Natural killer cell treated with Interleukin-12 subunit alpha and Interleukin-12 subunit beta and Interleukin-15 and Interleukin-18, amount 100 ng/mL, for 72 hours (primary cell): Measurements from ENCODE around the gene EIF4G3. TPM values are rescaled to one million over a fixed set of nuclear protein-coding genes. Genes with fewer than 3 reads are reported as not detected.

Experiments used
- ATAC-seq, 2 donors: fragments of 150-1000 bp; cut with Tn5 transposase in 1 of 2; sonication (Bioruptor Pico), chemical (Tn5 transposase) in 1 of 2; 2 replicates each; pipeline ENCODE4 v1.10.0; 2021
- DNase-seq: peaks from one replicate; pipeline ENCODE4 v3.0.0; 2022; ENCODE audit warnings: low spot score
- H3K27ac Mint-ChIP-seq, 2 donors: 1 replicate in 1 of 2; 2 replicates in 1 of 2; pipeline ENCODE4 v1.8.0; 2022; ENCODE audit warnings: mixed read lengths in 2 of 2, mild to moderate bottlenecking in 1 of 2, moderate library complexity in 1 of 2
- H3K27me3 Mint-ChIP-seq, 2 donors: 1 replicate in 1 of 2; 2 replicates in 1 of 2; pipeline ENCODE4 v1.8.0; 2022; ENCODE audit warnings: mixed read lengths in 2 of 2
- H3K36me3 Mint-ChIP-seq: one replicate; pipeline ENCODE4 v1.8.0; 2022; ENCODE audit warnings: mixed read lengths
- H3K4me1 Mint-ChIP-seq, 2 donors: 1 replicate in 1 of 2; 2 replicates in 1 of 2; pipeline ENCODE4 v1.8.0; 2022; ENCODE audit warnings: low read depth in 2 of 2, mixed read lengths in 2 of 2, mild to moderate bottlenecking in 1 of 2
- H3K4me3 Mint-ChIP-seq: one replicate; pipeline ENCODE4 v1.8.0; 2022; ENCODE audit warnings: mixed read lengths
- H3K9me3 Mint-ChIP-seq: 2 replicates; pipeline ENCODE4 v1.8.0; 2022; ENCODE audit warnings: mixed read lengths
- total RNA-seq, 2 donors: library from RNA; stranded (reverse); gene quantifications; one replicate each; pipeline ENCODE4 v1.2.3, GENCODE V29; 2022

Gene EIF4G3
- total RNA-seq, 2 donors from 2014 or later: 121 to 140 TPM

DNA sequence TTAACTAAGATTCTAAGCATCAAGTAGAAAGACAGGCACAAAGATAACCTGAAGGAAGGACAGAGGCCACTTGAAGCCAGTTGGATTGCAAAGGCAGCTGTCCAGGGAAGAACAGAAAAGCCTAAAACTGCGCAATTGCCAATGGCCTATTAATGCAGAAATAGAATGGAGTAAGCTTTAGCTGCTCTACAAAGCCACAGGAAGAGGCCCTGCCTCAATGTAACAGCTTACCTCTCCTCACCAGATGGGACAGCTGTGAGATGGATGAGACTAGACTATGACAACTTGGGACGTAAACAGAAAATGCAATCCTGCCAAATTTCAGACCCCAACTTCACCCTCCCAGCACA lies 176.5 kb downstream of the EIF4G3 start:
- Mint-ChIP-seq H3K9me3 (no peaks in the 10 kb centered on the region), H3K27ac (peak overlapping the region in 1 of 2 donors; percentile 62), H3K4me3 (peak overlapping the region; percentile 8), H3K36me3 (no peaks in the 10 kb centered on the region), H3K4me1 (peaks cover 19 to 33% of the 10 kb centered on the region in 2 donors), H3K27me3 (no peaks in the 10 kb centered on the region)
- DNase-seq: no peak
- ATAC-seq: no peak

DNA sequence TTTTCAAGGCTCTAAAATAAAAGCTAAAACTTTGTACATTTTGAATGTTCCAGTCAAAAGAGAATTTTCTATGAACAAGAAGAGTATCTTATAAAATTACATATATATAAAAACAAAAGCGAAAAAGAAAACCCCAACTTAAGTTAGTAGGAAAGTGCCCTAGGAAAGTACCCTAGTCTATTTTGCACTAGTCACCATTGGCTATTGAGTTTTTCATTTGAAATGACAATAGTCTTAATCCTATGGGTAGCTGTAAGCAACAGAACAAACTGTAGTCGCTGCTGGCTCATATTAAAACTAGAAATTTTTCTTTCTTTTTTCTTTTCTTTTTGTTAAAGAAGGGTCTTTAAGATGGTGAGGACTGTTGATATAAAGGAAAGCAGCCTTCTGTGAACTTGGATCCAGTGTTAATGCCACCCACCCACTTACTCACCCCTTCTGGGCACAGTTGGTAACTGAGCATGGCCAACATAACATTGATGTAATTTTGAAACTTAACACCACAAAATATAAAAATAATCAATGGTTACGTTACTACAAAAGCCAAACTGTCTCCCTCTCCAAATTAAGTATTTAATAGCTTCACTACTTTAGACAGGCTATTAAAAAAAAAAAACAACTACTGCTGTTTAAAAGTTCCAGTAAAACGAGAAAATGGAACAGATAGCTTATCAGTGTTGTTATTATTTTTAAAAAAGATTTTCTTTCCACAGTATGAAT lies 177.0 kb downstream of the EIF4G3 start:
- Mint-ChIP-seq H3K36me3 (no peaks in the 10 kb centered on the region), H3K4me1 (peaks cover 19 to 33% of the 10 kb centered on the region in 2 donors), H3K4me3 (peak overlapping the region; percentile 8), H3K9me3 (no peaks in the 10 kb centered on the region), H3K27me3 (no peaks in the 10 kb centered on the region), H3K27ac (peak overlapping the region in 1 of 2 donors; percentile 62)
- peak; percentile 52 to 53 for ATAC-seq
- DNase-seq: no peak

DNA sequence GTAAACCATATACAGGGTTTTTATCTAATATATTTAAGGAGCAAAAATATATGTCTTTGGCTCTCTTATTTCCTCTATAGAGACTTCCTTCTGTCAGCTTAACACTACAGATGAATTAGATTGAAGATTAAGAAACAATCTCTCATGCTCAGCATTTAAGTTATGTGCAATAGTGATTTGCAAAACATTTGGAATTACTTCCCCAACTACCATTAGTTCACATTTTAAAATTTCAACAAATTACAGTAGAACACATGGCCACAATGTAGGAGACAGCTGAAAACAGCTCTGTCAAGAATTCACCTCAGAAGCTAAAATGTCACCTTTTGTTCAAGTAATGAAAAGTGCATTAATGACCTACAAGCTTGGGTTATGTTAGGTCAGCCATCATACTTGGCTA lies 177.9 kb downstream of the EIF4G3 start:
- H3K4me1 Mint-ChIP-seq: peaks cover 21 to 36% of the 10 kb centered on the region in 2 donors
- H3K27ac Mint-ChIP-seq: peak overlapping the region in 1 of 2 donors; percentile 62
- H3K4me3 Mint-ChIP-seq: no peak overlapping the region
- no peaks in the 10 kb centered on the region for H3K9me3 Mint-ChIP-seq
- ATAC-seq (no peak), DNase-seq (no peak)
- H3K36me3 Mint-ChIP-seq: no peaks in the 10 kb centered on the region
- H3K27me3 Mint-ChIP-seq: no peaks in the 10 kb centered on the region

DNA sequence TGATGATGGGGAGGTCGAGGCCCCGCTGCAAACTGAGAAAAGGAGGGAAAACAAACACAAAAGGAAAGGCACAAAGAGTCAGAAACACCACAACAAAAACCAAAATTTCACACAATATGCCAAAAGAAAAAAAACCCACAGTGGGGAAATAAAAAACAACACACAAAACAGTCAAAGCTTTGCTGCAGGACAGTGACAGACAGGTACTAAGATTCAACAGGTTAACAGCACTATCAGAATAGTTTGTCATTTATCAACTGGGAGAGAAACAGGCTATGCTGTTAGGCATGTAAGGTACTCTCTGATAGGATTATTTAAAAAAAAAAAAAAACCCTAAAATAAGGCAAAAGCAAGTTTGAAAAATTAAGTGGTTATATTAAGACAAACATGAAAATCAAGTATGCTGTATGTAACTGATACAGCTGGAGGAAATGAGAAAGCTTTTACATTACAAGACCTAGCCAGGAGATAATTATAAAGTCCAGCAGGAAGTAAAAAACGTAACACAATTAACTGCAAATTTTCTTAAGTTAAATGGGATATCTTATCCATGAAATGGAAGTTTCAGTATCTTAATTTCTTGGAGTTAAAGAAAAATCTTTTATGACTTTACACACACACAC lies 179.0 kb downstream of the EIF4G3 start:
- Mint-ChIP-seq H3K27ac (no peak overlapping the region), H3K4me3 (peak overlapping the region; percentile 21), H3K9me3 (no peaks in the 10 kb centered on the region), H3K27me3 (no peaks in the 10 kb centered on the region), H3K4me1 (peaks cover 25 to 42% of the 10 kb centered on the region in 2 donors), H3K36me3 (no peaks in the 10 kb centered on the region)
- DNase-seq (no peak), ATAC-seq (no peak)

DNA sequence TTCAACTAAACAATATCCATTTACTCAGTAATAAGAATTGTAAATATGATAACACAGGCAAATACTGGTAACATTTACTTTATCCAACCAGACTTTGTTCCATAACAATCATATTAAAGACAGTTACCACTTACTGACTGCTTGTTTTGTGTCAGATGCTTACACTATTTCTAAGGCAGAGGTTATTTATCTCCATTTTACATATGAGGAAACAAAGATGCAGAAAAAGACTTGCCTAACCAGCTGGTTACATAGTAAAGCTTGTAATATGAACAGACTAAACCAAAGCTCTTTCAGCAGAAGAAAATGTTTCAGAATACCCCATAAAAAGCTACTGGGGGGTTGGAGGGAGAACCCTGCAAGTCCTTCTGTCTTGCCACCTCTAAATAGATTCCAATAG lies 180.1 kb downstream of the EIF4G3 start:
- no peak for DNase-seq
- H3K4me1 Mint-ChIP-seq: peaks cover 31 to 52% of the 10 kb centered on the region in 2 donors
- no peaks in the 10 kb centered on the region for H3K9me3 Mint-ChIP-seq
- no peak overlapping the region for H3K4me3 Mint-ChIP-seq
- H3K36me3 Mint-ChIP-seq: no peaks in the 10 kb centered on the region
- ATAC-seq: no peak
- no peaks in the 10 kb centered on the region for H3K27me3 Mint-ChIP-seq
- H3K27ac Mint-ChIP-seq: no peak overlapping the region

DNA sequence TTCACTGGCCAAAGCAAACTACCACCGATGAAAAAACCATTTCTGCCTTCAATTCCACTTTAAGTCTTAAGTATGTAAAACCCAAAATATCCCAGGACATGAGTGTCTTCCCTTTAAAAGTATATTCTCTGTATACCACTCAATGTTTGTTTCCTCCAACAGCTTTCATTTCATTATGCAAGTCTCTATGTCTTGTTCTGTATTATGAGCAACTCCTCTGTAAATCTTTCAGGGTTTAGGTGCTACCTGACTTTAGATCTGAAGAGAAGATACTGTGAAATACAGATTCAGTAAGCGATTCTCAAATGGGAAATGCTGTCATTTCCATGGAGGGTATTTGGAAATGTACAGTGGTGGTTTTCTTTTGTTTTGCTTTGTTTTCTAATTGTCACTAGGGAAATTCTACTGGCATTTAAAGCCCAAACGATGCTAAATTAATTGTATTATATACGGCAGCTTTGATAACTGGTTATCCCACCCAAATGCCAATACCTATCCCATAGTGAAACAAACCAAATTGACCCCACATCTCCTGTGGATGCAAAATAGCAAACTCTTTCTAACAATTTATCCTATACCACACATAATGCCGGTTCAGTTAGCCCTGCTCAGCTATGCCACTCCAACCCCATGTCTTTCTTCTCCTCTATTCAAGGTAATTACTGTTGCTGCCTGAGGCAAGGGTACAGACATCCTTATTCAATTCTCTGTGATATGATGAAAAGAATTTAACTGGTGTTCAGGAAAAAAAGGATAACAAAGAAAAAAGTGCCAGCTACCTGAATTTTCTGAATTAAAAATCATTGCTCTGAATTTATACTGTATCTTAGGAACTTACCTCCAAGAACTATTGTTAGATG lies 182.8 kb downstream of the EIF4G3 start:
- H3K36me3 Mint-ChIP-seq: no peaks in the 10 kb centered on the region
- H3K9me3 Mint-ChIP-seq: no peaks in the 10 kb centered on the region
- H3K4me3 Mint-ChIP-seq: peak overlapping the region; percentile 40
- ATAC-seq: no peak
- no peak for DNase-seq
- H3K27me3 Mint-ChIP-seq: no peaks in the 10 kb centered on the region
- H3K27ac Mint-ChIP-seq: peak overlapping the region; percentile 83 to 95
- peaks cover 26 to 45% of the 10 kb centered on the region in 2 donors for H3K4me1 Mint-ChIP-seq

DNA sequence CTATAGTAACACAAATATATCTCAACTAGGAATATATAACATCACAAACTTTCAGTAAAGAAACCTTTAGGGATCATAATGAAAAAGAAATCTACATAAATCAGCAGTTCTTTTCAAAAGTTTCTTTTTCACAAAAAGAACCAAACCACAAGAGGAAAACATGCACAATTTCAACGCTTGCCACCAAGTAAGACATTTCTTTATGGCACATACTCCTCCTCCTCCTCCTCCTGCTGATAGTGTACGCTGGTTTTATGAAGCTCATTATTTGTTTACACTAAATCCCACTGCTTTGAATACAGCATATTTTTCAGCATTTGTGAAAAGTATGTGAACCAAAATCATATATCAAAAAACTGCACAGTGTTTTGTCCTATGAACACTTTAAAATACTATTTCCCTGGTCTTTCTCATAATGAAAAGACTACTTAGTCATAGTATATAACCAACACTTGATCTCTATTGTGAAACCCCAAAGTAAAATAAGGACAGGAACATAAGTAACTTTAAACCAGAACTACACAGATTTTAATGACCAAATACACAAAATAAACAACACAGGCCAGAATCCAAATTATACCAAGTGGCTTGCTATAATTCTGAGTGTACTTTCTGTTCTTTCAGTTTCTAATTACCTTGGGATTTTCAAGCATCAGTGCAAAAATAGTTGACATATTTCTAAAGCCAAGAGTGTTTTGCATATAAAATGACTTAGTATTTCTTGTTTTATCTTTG lies 184.2 kb downstream of the EIF4G3 start:
- peak; percentile 78 to 86 for ATAC-seq
- H3K27me3 Mint-ChIP-seq: no peaks in the 10 kb centered on the region
- peak overlapping the region; percentile 77 for H3K4me3 Mint-ChIP-seq
- H3K36me3 Mint-ChIP-seq: no peaks in the 10 kb centered on the region
- H3K4me1 Mint-ChIP-seq: peaks cover 27 to 46% of the 10 kb centered on the region in 2 donors
- H3K27ac Mint-ChIP-seq: peak overlapping the region; percentile 83 to 95
- H3K9me3 Mint-ChIP-seq: no peaks in the 10 kb centered on the region
- no peak for DNase-seq

DNA sequence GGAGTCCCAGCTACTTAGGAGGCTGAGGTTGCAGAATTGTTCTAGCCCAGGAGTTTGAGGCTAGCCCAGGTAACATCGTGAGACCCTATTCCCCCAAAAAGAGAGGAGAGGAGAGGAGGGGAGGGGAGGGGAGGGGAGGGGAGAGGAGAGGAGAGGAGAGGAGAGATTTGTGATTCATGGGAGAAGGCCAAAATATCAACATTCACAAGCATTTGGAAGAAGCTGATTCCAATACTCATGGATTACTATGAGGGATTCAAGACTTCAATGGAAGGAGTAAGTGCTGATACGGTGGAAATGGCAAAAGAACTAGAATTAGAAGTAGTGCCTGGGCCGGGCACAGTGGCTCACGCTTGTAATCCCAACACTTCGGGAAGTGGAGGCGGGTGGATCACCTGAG lies 187.8 kb downstream of the EIF4G3 start:
- Mint-ChIP-seq H3K27ac (peak overlapping the region; percentile 13 to 45), H3K27me3 (no peaks in the 10 kb centered on the region), H3K9me3 (no peaks in the 10 kb centered on the region), H3K36me3 (no peaks in the 10 kb centered on the region), H3K4me1 (peaks cover 23 to 38% of the 10 kb centered on the region in 2 donors), H3K4me3 (no peak overlapping the region)
- no peak for DNase-seq
- ATAC-seq: no peak

DNA sequence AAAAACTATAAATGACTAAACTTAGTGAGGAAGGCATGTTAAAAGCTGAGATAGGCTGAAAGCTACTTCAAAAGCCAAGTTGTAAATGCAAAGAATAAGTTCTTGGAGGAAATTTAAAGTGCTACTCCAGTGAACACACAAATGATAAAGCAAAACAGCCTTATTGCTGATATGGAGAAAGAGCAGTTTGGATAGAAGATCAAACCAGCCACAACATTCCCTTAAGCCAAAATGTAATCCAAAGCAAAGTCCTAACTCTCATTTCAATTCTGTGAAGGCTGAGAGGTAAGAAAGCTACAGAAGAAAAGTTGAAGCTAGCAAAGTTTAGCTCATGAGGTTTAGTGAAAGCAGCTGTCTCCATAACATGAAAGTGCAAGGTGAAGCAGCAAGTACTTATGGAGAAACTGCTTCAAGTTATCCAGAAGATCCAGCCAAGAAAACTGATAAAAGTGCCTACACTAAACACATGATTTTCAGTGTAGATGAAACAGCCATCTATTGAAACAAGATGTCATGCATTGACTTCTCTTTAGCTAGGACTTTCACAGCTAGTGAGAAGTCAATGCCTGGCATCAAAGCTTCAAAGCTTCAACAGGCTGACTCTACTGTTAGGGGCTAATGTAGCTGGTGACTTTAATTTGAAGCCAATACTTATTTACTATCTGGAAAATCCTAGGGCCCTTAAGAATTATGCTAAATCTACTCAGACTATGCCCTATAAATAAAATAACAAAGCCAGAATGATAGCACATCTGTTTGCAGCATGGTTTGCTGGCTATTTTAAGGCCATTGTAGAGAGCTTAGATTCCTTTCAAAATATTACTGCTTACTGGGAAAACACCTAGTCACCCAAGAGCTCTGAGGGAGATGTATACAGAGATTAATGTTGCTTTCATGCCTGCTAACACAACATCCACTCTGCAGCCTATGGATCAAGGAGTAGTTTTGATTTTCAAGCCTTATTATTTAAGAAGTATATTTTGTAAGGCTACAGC lies 188.6 kb downstream of the EIF4G3 start:
- Mint-ChIP-seq H3K36me3 (no peaks in the 10 kb centered on the region), H3K9me3 (no peaks in the 10 kb centered on the region), H3K27ac (peak overlapping the region in 1 of 2 donors; percentile 34), H3K4me1 (peaks cover 17 to 35% of the 10 kb centered on the region in 2 donors), H3K4me3 (no peak overlapping the region), H3K27me3 (no peaks in the 10 kb centered on the region)
- DNase-seq (no peak), ATAC-seq (no peak)

DNA sequence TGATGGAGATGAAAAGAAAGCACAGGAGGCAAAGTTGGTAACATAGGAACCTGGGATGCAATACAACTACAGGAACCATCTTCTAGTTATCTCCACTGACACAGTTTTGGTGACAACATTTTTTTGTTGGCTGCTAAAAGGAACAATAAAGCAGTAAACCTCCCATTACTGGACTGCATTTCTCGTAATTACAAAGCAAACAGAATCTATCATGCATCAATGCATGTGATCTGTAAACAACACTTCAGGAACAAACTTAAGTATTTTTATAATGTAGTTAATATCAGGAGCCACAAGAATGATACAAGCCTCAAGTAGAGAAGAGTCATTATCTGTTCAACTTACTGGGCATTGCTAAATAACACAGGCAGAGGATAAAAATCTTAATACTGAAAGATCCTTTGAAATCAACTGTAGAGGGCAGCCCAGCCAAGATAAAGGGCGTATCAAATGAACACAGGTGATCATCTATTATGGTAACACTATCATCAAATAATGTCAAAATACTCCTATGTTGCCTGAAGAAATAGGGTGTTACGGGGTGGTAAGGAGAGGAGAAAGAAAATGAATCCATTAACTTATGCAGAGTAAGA lies 193.3 kb downstream of the EIF4G3 start:
- H3K9me3 Mint-ChIP-seq: no peaks in the 10 kb centered on the region
- DNase-seq (no peak), ATAC-seq (no peak)
- H3K27ac Mint-ChIP-seq: peak overlapping the region in 1 of 2 donors; percentile 6
- H3K27me3 Mint-ChIP-seq: no peaks in the 10 kb centered on the region
- no peak overlapping the region for H3K4me3 Mint-ChIP-seq
- H3K4me1 Mint-ChIP-seq: peaks cover 12 to 22% of the 10 kb centered on the region in 2 donors
- H3K36me3 Mint-ChIP-seq: no peaks in the 10 kb centered on the region

DNA sequence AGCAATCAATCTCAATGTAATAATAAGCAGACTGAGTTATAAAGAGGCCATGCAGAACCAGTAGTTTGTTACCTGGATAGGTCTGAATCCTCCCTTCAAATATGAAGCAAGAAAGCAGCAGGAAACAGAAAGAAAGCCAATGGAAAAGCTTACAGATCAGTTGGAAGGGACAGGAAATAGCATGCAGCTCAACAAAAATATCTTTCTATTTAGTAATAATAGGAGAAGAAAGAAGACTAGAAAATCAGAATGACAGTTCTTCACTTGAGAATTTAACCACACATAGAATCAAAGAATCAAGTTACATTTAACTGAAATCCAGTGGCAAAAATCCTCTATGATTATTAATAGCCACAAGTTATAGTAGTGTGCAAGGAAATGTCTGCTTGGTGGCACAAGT lies 194.4 kb downstream of the EIF4G3 start:
- H3K27ac Mint-ChIP-seq: peak overlapping the region; percentile 6 to 36

DNA sequence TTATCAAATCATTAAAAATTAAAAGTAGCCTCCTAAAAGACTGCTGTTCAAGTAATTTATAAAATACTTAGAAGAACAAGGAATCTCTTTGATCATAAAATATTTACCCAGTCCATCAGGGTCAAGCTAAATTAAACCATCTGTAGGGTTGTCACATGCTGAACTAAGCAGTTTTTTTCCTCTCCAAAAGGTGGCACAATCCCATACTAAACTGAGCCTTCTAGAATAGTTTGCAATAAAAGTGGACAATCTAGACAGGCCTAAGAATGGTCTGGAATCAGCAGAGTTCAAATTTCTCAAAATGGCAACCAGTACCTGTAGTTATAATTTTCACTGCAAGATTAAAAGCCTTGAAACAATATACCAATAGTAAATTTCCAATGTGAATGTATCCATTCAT lies 194.8 kb downstream of the EIF4G3 start:
- H3K4me3 Mint-ChIP-seq: no peak overlapping the region
- H3K27ac Mint-ChIP-seq: peak overlapping the region; percentile 6 to 36
- peaks cover 6 to 15% of the 10 kb centered on the region in 2 donors for H3K4me1 Mint-ChIP-seq
- DNase-seq (no peak), ATAC-seq (no peak)
- H3K9me3 Mint-ChIP-seq: no peaks in the 10 kb centered on the region
- no peaks in the 10 kb centered on the region for H3K36me3 Mint-ChIP-seq
- no peaks in the 10 kb centered on the region for H3K27me3 Mint-ChIP-seq

More for the DNA sequence above, 194.4 kb downstream of the EIF4G3 start:
- no peaks in the 10 kb centered on the region for H3K9me3 Mint-ChIP-seq
- no peak for ATAC-seq
- H3K4me3 Mint-ChIP-seq: no peak overlapping the region
- H3K4me1 Mint-ChIP-seq: peaks cover 6 to 15% of the 10 kb centered on the region in 2 donors
- DNase-seq: no peak
- H3K27me3 Mint-ChIP-seq: no peaks in the 10 kb centered on the region
- H3K36me3 Mint-ChIP-seq: no peaks in the 10 kb centered on the region
